ENCODE results near the gene STK32C. TPM values are rescaled to one million over a fixed set of nuclear protein-coding genes. Genes with fewer than 3 reads are reported as not detected.

Gene STK32C
- total RNA-seq, 1 donor from 2014 or later: 15.7 TPM

DNA sequence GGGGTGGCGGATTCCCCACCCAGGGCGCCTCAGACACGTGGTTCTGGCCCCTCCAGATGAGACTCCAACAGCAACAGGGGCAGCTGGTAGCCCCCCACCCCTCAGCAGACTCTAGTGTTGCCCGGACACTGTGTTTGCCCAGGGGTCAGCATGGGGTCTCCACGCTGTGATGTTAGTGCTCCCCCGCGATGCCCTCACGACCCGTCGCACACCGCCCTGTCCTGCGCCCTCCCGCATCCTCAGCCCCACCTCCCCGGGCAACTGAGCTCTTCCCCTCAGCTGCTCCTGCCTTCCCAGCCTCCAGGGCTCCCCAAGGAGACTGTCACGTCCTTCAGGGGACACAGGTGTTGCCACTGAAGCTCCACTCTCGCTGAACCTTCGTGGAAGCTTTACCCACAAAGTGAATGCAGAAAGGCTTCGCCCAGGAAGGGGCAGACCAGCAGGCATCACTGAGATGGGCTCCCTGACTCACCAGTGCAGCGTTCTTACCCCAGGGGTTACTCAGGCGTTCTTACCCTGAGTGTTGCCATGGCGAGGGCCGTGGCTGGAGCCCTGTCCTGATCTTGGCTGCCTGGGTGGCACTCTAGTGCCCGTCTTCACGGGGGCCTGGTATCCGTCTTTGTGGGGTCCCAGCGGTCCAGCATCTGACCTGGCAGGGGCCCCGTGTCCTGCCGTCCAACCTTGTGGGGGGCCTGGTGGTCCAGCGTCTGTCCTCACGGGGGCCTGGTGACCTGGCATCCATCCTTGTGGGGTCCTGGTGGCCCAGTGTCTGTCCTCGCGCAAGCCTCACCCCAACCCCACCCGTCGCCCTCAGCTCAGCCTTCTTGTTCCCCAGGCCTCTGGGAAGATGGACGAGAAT is 106.4 kb downstream of the STK32C start:
- no peaks in the 10 kb centered on the region for H3K4me1 Mint-ChIP-seq (ENCODE audit: unreplicated experiment)
- TF ChIP-seq, protein P1, sequence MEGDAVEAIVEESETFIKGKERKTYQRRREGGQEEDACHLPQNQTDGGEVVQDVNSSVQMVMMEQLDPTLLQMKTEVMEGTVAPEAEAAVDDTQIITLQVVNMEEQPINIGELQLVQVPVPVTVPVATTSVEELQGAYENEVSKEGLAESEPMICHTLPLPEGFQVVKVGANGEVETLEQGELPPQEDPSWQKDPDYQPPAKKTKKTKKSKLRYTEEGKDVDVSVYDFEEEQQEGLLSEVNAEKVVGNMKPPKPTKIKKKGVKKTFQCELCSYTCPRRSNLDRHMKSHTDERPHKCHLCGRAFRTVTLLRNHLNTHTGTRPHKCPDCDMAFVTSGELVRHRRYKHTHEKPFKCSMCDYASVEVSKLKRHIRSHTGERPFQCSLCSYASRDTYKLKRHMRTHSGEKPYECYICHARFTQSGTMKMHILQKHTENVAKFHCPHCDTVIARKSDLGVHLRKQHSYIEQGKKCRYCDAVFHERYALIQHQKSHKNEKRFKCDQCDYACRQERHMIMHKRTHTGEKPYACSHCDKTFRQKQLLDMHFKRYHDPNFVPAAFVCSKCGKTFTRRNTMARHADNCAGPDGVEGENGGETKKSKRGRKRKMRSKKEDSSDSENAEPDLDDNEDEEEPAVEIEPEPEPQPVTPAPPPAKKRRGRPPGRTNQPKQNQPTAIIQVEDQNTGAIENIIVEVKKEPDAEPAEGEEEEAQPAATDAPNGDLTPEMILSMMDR (IDR thresholded peaks at IDR 0.05): no peak

DNA sequence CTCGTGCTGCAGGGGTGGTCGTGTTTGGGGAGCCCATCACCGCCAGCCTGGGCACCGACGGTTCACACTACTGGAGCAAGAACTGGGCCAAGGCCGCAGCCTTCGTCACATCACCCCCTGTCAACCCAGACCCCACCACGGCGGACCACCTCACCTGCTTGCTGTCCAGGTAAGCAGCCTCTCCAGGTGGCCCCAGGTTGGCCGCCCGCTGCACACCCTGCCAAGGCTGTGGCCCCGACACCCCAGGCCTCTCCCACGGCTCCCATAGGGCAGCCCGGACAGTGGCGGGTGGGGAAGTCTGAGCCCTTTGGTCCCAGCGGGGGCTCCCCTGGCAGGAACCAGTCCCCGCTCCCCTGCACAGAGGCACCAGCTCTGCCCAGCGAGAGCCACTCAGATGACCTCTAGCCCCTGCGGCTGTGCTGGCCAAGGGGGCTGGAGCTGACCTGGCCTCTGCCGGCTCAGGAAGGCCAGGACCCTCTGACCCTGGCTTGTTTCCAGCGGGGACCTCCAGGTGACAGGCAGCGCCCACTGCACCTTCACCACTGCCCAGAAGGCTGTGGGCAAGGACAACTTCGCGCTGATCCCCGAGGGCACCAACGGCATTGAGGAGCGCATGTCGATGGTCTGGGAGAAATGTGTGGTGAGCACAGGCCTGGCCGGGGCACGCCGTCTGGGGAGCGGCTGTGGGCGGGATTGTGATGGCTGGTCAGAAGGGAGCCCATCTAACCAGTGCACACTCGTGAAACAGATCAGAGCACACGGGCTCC is 107.2 kb downstream of the STK32C start:
- Mint-ChIP-seq H3K36me3 (ENCODE audit: unreplicated experiment) (no peaks in the 10 kb centered on the region), H3K4me1 (ENCODE audit: unreplicated experiment) (no peaks in the 10 kb centered on the region), H3K9me3 (ENCODE audit: unreplicated experiment) (no peaks in the 10 kb centered on the region), H3K27me3 (ENCODE audit: unreplicated experiment) (no peaks in the 10 kb centered on the region), H3K27ac (ENCODE audit: unreplicated experiment) (no peak overlapping the region), H3K4me3 (ENCODE audit: unreplicated experiment) (no peak overlapping the region)
- TF ChIP-seq, protein P1 (IDR thresholded peaks at IDR 0.05): no peak
- no peak for DNase-seq (ENCODE audit: extremely low spot score, unreplicated experiment)

More for the DNA sequence above, 106.4 kb downstream of the STK32C start:
- Mint-ChIP-seq H3K9me3 (ENCODE audit: unreplicated experiment) (no peaks in the 10 kb centered on the region), H3K27me3 (ENCODE audit: unreplicated experiment) (no peaks in the 10 kb centered on the region), H3K27ac (ENCODE audit: unreplicated experiment) (no peak overlapping the region), H3K36me3 (ENCODE audit: unreplicated experiment) (no peaks in the 10 kb centered on the region), H3K4me3 (ENCODE audit: unreplicated experiment) (no peak overlapping the region)
- DNase-seq (ENCODE audit: extremely low spot score, unreplicated experiment): no peak

DNA sequence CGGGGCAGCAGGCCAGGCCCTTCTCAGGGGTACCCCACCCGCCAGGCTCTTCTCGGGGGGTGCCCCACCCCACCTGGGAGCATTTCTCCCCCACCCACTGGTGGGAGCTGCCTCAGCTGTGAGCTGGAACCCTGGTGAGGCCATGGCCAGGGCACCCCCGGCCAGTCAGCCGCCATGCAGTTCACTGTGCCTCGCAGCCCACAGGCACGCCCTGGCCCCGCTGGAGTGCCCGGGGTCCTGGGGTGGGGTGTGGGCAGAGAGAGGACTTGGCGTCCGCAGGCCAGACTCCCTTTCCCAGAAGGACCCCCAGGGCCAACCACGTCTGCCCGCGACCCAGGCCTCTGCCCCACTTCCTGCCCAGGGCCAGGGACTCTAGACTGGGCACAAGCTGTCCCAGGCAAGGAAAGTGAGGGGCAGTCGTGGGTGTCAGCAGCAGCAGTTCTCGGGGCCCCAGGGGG is 107.9 kb downstream of the STK32C start:
- Mint-ChIP-seq H3K9me3 (ENCODE audit: unreplicated experiment) (no peaks in the 10 kb centered on the region), H3K27ac (ENCODE audit: unreplicated experiment) (no peak overlapping the region), H3K4me3 (ENCODE audit: unreplicated experiment) (no peak overlapping the region), H3K36me3 (ENCODE audit: unreplicated experiment) (no peaks in the 10 kb centered on the region), H3K4me1 (ENCODE audit: unreplicated experiment) (no peaks in the 10 kb centered on the region), H3K27me3 (ENCODE audit: unreplicated experiment) (no peaks in the 10 kb centered on the region)
- DNase-seq (ENCODE audit: extremely low spot score, unreplicated experiment): no peak
- TF ChIP-seq, protein P1 (IDR thresholded peaks at IDR 0.05): no peak

DNA sequence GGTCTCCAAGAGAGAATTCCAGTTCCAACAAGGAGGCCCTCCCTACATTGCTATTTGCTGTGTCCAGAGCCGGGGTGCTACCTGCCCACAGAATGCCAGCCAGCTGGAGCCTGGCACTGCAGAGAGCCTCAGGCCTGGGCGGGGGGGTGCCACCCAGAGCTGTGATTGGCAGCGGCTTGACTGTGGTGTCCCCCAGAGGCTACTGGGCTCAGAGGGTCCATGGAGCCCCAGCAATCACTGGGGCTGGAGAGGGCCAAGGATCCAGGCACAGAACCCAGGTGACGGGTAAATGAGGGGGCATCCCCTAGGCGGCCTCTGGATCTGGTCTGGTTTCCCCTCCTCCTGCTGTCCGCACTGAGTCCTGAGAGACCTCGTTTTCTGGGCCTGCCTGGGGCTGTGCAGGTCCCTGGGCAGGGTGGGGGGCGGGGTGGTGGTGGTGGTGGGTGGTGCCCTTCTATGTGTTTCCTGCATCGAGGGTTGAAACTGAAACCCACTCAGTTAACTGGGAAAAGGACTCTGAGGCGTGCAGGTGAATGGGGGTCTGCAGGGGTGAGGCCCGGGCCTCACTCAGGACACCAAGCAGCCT is 108.4 kb downstream of the STK32C start:
- no peak overlapping the region for H3K27ac Mint-ChIP-seq (ENCODE audit: unreplicated experiment)
- H3K36me3 Mint-ChIP-seq (ENCODE audit: unreplicated experiment): no peaks in the 10 kb centered on the region
- H3K4me1 Mint-ChIP-seq (ENCODE audit: unreplicated experiment): no peaks in the 10 kb centered on the region
- H3K4me3 Mint-ChIP-seq (ENCODE audit: unreplicated experiment): no peak overlapping the region
- no peaks in the 10 kb centered on the region for H3K27me3 Mint-ChIP-seq (ENCODE audit: unreplicated experiment)
- TF ChIP-seq, protein P1 (IDR thresholded peaks at IDR 0.05): no peak
- no peak for DNase-seq (ENCODE audit: extremely low spot score, unreplicated experiment)
- no peaks in the 10 kb centered on the region for H3K9me3 Mint-ChIP-seq (ENCODE audit: unreplicated experiment)
